Keratinocyte (primary cell): ENCODE results near the gene SLC6A19.

Experiments used
- CTCF ChIP-seq, 3 experiments: IDR thresholded peaks in 1 of 3; conservative IDR thresholded peaks in 1 of 3; optimal IDR thresholded peaks in 1 of 3; 2 replicates in 2 of 3; 3 replicates in 1 of 3; pipeline versions ENCODE3 to v1.5.1; 2011; ENCODE audit warnings: low read length in 3 of 3, mild to moderate bottlenecking in 3 of 3, moderate library complexity in 2 of 3, control low read depth in 1 of 3, inconsistent platforms in 1 of 3; ENCODE audit not compliant: insufficient read depth in 2 of 3; ENCODE audit errors: extremely low read depth in 1 of 3
- EZH2 ChIP-seq: IDR thresholded peaks from one replicate; pipeline ENCODE4 v1.6.1; 2012; ENCODE audit warnings: inconsistent platforms, mild to moderate bottlenecking, low read length, moderate library complexity

GRCh38 chr5:1162751-1163150 lies 38.6 kb upstream of the SLC6A19 start:
- TF ChIP-seq EZH2 (no peak), CTCF (optimal IDR thresholded peaks at IDR 0.05 in 1 of 3, IDR thresholded peaks at IDR 0.05 in 1 of 3, conservative IDR thresholded peaks at IDR 0.05 in 1 of 3; ENCODE audit: extremely low read depth in 1 of 3, insufficient read depth in 2 of 3, low read length in 3 of 3) (no peak)
